ENCODE measurements around the gene TRMU.

The TRMU gene

GRCh38 chr22:46355996-46356471, 20.5 kb downstream of the TRMU start:
- DNase-seq (ENCODE audit: low read depth) = no peak

GRCh38 chr22:46356496-46357480, 21.3 kb downstream of the TRMU start:
- no peak for DNase-seq (ENCODE audit: low read depth)

GRCh38 chr22:46357711-46358520, 22.4 kb downstream of the TRMU start:
- DNase-seq (ENCODE audit: low read depth) = no peak

GRCh38 chr22:46358766-46359165, 23.3 kb downstream of the TRMU start:
- no peak for DNase-seq (ENCODE audit: low read depth)

GRCh38 chr22:46359362-46359761, 23.8 kb downstream of the TRMU start:
- DNase-seq (ENCODE audit: low read depth) = no peak

GRCh38 chr22:46360097-46360496, 24.6 kb downstream of the TRMU start:
- no peak for DNase-seq (ENCODE audit: low read depth)

DNA sequence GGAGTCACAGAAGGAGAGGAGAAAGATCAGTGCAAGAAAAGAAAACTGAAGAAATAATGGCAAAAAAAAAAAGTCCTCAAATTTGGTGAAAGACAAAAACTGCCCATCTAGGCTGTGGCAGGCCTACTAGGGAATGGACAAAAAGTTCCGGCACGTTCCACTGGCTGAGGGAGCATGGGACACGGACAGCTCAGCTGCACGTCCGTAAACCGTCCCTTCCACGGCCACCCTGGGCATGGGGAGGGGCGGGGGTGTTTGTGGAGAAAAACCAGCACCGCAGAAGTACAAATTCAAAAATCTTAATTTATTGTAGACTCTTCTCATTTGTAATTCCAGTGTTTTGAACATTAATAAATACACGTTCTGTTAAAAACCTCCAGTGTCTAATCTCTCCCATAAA, 25.4 kb downstream of the TRMU start:
- DNase-seq (ENCODE audit: low read depth) = no peak

GRCh38 chr22:46361826-46362202, 26.3 kb downstream of the TRMU start:
- DNase-seq (ENCODE audit: low read depth) = no peak

DNA sequence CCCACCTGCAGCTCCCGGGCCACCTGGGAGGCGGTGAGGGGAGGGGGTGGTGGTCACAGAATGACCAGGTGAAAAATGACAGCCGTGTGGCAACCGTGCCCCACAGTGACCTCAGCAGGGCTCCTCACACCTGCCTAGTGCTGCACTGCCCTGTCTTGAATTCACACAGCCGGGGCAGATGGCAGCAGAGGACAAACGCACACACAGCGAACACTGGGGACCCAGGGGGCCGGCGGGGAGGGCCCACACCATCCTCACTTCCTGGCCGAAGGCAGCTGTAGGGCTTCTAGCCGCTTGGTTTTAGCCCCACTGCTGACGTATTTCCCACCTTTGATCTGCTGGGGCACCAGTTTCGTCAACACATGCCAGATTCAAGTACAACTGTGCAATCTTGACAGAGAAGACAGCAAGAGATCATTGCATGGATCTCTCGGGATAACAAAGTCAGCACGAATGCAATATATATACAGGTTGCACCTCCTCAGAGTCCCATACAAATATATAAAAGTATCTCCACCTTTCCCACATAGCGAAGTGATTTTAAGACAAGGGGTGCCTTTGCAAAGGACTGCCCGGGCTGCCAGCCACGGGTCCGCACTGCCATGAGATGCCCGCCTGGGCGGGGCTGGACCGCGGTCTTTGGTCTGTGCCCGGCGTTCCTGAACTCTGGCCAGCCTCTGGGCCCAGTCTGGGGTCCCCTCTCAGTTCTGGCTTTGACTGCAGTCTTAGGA, 26.9 kb downstream of the TRMU start:
- DNase-seq (ENCODE audit: low read depth) = no peak

DNA sequence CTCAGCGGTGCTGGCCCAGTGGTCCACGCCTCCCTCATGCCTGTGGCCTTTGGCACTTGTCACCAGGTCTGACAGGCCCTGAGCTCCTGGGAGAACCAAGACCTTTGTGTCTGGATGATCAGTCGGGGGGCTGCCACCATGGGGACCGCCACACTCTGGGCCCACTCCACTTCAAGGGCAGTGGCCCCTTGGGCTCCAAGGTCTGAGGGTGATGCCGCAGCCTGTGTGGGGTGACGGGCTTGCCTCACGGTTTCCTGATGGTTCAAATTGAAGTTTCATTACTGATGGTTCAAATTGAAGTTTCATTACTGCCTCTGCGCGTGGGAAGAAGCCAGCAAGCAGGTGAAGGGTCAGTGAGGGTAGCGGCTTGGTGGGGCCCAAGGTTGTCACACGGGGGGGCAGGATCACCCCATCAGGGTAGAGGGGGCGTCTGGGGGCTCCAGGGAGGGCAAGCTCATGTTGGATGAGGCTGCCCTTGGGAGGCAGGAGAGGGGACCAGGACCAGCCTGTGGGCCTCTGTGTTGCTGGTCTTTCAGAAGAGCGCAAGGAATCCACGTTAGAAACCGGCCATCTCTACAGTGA, 27.5 kb downstream of the TRMU start:
- no peak for DNase-seq (ENCODE audit: low read depth)

GRCh38 chr22:46363611-46364321, 28.3 kb downstream of the TRMU start:
- no peak for DNase-seq (ENCODE audit: low read depth)

- DNase-seq (ENCODE audit: low read depth) = no peak
These were observed 29.0 kb downstream of the TRMU start for GRCh38 chr22:46364341-46365165.

GRCh38 chr22:46365166-46365624, 29.7 kb downstream of the TRMU start:
- DNase-seq (ENCODE audit: low read depth) = no peak

DNA sequence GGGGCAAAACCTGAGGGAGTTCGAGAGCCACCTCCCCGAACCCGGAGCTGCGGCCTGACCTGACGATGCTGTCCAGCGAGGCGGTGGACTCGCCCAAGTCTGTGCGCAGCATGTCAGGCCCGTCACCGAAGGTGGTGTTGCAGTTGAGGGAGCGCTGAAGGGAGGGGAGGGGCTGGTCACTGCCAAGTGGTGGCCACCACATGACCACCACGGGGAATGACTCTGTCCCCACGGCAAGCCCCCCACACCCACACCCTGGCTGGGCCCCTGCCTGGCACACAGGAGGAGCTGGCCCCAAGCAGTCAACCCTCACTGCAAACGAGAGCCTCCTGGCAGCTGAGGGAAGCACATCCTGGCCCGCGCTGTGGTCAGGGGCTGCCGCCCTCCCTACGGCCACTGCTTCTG, 30.8 kb downstream of the TRMU start:
- DNase-seq (ENCODE audit: low read depth) = no peak

- no peak for DNase-seq (ENCODE audit: low read depth)
These were observed 31.5 kb downstream of the TRMU start for GRCh38 chr22:46366801-46367706.

DNA sequence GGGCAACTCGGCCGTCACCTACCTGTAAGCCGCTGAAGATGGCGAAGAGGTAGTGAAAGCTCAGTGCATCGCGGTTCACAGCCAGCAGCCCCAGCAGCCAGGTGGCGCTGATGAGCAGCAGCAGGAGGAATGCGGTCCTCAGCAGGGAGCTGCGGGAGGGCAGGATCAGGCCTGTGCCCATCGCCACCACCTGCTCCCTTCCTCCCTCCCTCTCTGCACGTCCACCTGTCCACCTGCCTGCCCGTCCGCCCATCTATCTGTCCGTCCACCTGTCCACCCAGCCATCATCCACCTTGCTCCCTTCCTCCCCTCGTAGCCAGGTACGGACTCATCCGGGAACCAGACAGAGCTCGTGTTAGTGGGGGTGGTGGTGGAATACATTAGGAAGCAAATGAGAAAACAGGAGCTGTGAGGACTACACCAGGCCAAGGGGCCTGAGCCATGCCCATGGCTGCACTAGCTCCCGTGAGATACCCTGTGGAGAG, 32.2 kb downstream of the TRMU start:
- DNase-seq (ENCODE audit: low read depth) = no peak

DNA sequence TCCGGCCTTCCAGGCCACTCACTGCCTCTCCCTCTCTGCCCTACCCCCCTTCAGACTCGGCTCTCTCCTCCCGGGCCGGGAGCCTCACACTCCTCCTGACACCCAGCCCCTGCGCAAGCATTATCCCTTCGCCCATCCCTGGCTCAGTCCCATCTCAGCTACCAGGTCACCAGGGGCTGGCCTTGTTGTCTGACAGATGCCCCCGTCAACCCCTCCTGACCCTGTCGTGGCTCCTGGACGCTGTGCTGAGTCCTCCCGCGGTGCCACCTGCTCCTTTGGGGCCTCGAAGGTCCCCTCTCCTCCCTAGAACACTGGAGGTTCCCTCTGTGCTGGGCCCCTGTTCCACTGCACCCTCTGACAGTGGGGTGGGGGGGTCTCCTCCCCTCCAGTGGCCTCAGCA, 32.9 kb downstream of the TRMU start:
- no peak for DNase-seq (ENCODE audit: low read depth)

- no peak for DNase-seq (ENCODE audit: low read depth)
These were observed 33.6 kb downstream of the TRMU start for GRCh38 chr22:46368871-46369715.
